HepG2 (cell line): ENCODE results near the gene TMPRSS11F. TPM values are rescaled to one million over a fixed set of nuclear protein-coding genes. Genes with fewer than 3 reads are reported as not detected.

ENCODE experiments used
- ATAC-seq: fragments of 200-7000 bp; cut with Tn5 transposase; 3 replicates; pipeline ENCODE4 v1.9.1; 2020; ENCODE audit warnings: mild to moderate bottlenecking, moderate library complexity
- BruUV-seq: library from RNA; stranded (reverse); fragments of 400-500 nt; replicated peaks from 2 replicates; lab custom pipeline; 2021; lab: Mats Ljungman, UMichigan
- CTCF ChIA-PET: fragments of 300-600 bp; formaldehyde crosslinking; extraction: SDS; loops from one replicate; lab custom pipeline; 2021; ENCODE audit warnings: low total read pairs, inconsistent platforms, low intra/inter-chr PET ratio; lab: Yijun Ruan, JAX
- POLR2A ChIA-PET: fragments of 350-600 bp; sonication (Branson Sonifier 250); formaldehyde crosslinking; loops from one replicate; lab custom pipeline; 2020; ENCODE audit warnings: antibody characterized with exemption, inconsistent platforms; lab: Yijun Ruan, JAX
- DNase-seq: peaks from one replicate; pipeline ENCODE4 v3.0.0-alpha.2; 2015; ENCODE audit warnings: low spot score
- FAIRE-seq: peaks from 3 replicates; lab custom pipeline; 2011; peaks lifted over from hg19 to GRCh38; lab: Jason Lieb, UNC
- H2AFZ ChIP-seq: one replicate; pipeline ENCODE4 v1.6.1; 2011; ENCODE audit warnings: low read length, inconsistent platforms
- H3K27ac ChIP-seq: fragments of 300-600 bp; 3 replicates; pipeline ENCODE4 v1.8.0; 2011; ENCODE audit warnings: mixed run types, mild to moderate bottlenecking, mixed read lengths, low read length, inconsistent platforms; ENCODE audit not compliant: insufficient read depth; ENCODE audit errors: extremely low read length
- H3K27me3 ChIP-seq, 2 experiments: fragments of 200-600 bp in 1 of 2; 2 replicates in 1 of 2; 3 replicates in 1 of 2; pipeline versions ENCODE4 v1.6.0 to v1.8.0; 2011; ENCODE audit warnings: low read length in 2 of 2, mild to moderate bottlenecking in 2 of 2, moderate library complexity in 2 of 2, inconsistent platforms in 1 of 2; ENCODE audit not compliant: insufficient read depth in 2 of 2, control insufficient read depth in 1 of 2
- H3K36me3 ChIP-seq, 2 experiments: fragments of 200-600 bp in 1 of 2; replicated peaks in 1 of 2; 2 replicates in 1 of 2; 3 replicates in 1 of 2; pipeline versions ENCODE4 v1.5.1 to v1.8.0; 2011; ENCODE audit warnings: low read length in 2 of 2, inconsistent platforms in 1 of 2; ENCODE audit not compliant: insufficient read depth in 2 of 2, control insufficient read depth in 1 of 2
- H3K4me1 ChIP-seq: 2 replicates; pipeline ENCODE4 v1.5.1; 2012; ENCODE audit warnings: low read length, inconsistent platforms; ENCODE audit not compliant: insufficient read depth
- H3K4me2 ChIP-seq: 2 replicates; pipeline ENCODE4 v1.6.0; 2011; ENCODE audit warnings: low read depth, low read length, inconsistent platforms
- H3K4me3 ChIP-seq, 3 experiments: fragments of 200-600 bp in 1 of 3; sonication (generic), shearing (Covaris generic) in 1 of 3; replicated peaks in 1 of 3; 2 replicates each; pipeline ENCODE4 v1.5.1; 2011 to 2016; ENCODE audit warnings: low read length in 3 of 3, inconsistent platforms in 2 of 3, low read depth in 2 of 3, mild to moderate bottlenecking in 2 of 3, control low read depth in 1 of 3, mixed read lengths in 1 of 3; ENCODE audit not compliant: insufficient read depth in 1 of 3
- H3K79me2 ChIP-seq: one replicate; pipeline ENCODE4 v1.6.1; 2011; ENCODE audit warnings: low read length, inconsistent platforms; ENCODE audit not compliant: insufficient read depth
- H3K9ac ChIP-seq: 2 replicates; pipeline ENCODE4 v1.6.0; 2011; ENCODE audit warnings: mild to moderate bottlenecking, low read depth, low read length, inconsistent platforms; ENCODE audit not compliant: insufficient read depth
- H3K9me3 ChIP-seq: 2 replicates; pipeline ENCODE4 v1.5.1; 2012; ENCODE audit warnings: mild to moderate bottlenecking, low read length
- H4K20me1 ChIP-seq: 2 replicates; pipeline ENCODE4 v1.6.0; 2011; ENCODE audit warnings: inconsistent platforms, mild to moderate bottlenecking, low read length, moderate library complexity; ENCODE audit not compliant: insufficient read depth
- MAZ ChIP-seq, 2 experiments: sonication (generic) in 1 of 2; formaldehyde crosslinking in 1 of 2; IDR thresholded peaks; 2 replicates each; pipeline versions ENCODE4 v1.5.0 to v1.6.1; 2012 to 2020; ENCODE audit warnings: low read depth in 2 of 2, mild to moderate bottlenecking in 2 of 2, borderline replicate concordance in 1 of 2, improper control_type of control experiment in 1 of 2, low read length in 1 of 2, missing genetic modification reagents in 1 of 2, moderate library complexity in 1 of 2
- REL ChIP-seq: sonication (generic); formaldehyde crosslinking; conservative IDR thresholded peaks from 2 replicates; pipeline ENCODE4 v1.8.0; 2022; ENCODE audit warnings: mild to moderate bottlenecking, missing genetic modification reagents, moderate library complexity
- SAFB2 ChIP-seq: sonication (generic); formaldehyde crosslinking; IDR thresholded peaks from 2 replicates; pipeline ENCODE4 v1.5.1; 2020; ENCODE audit warnings: missing genetic modification reagents, low read depth, mild to moderate bottlenecking, borderline replicate concordance
- U2AF1 ChIP-seq: fragments of 200-400 bp; formaldehyde crosslinking; optimal IDR thresholded peaks from 2 replicates; pipeline ENCODE3; 2017; ENCODE audit warnings: mild to moderate bottlenecking, low read depth, low read length
- ZBTB25 ChIP-seq: IDR thresholded peaks from 2 replicates; pipeline ENCODE4 v1.6.1; 2018; ENCODE audit warnings: missing genetic modification reagents
- ZNF282 ChIP-seq: fragments of 450-650 bp; IDR thresholded peaks from 2 replicates; pipeline ENCODE4 v1.6.1; 2018; ENCODE audit not compliant: partially characterized antibody
- ZNF414 ChIP-seq: sonication (generic); formaldehyde crosslinking; IDR thresholded peaks from 2 replicates; pipeline ENCODE4 v1.5.0; 2020; ENCODE audit warnings: missing genetic modification reagents
- ZNF547 ChIP-seq: sonication (generic); formaldehyde crosslinking; IDR thresholded peaks from 2 replicates; pipeline ENCODE4 v1.5.1; 2020; ENCODE audit warnings: mild to moderate bottlenecking, missing genetic modification reagents
- ZNF790 ChIP-seq: sonication (generic); formaldehyde crosslinking; IDR thresholded peaks from 2 replicates; pipeline ENCODE4 v1.8.0; 2022; ENCODE audit warnings: missing genetic modification reagents, mild to moderate bottlenecking, borderline replicate concordance
- WGBS: methylation state at CpG from one replicate; pipeline ENCODE4 v1.1.6; 2017; ENCODE audit warnings: low lambda C conversion rate; 5-methylcytosine and 5-hydroxymethylcytosine counted together
- in situ Hi-C: cut with HindIII; loops from 2 replicates; pipeline ENCODE4 v1.10.0; 2017; ENCODE audit warnings: low pct_unique_long_range_greater_than_20kb; ENCODE audit not compliant: extremely low pct_ligation_motif_present
- intact Hi-C: fragments of 100-400 bp; cut with micrococcal nuclease; formaldehyde crosslinking; loops from one replicate; pipeline ENCODE4 v1.10.0; 2022; ENCODE audit not compliant: unreplicated experiment
- polyA plus RNA-seq, 8 experiments: library from polyadenylated mRNA; depleted of rRNA in 3 of 8; stranded (reverse) in 7 of 8; unstranded in 1 of 8; fragments of >200 nt; fragmentation: Illumina TruSeq in 4 of 8; extraction: Trizol in 4 of 8; gene quantifications; 2 replicates each; pipeline versions ENCODE4 v1.2.1 to v1.2.3, GENCODE V29; 2011 to 2016; ENCODE audit warnings: low read depth in 4 of 8, missing spikeins in 1 of 8, mixed read lengths in 1 of 8; ENCODE audit not compliant: insufficient read depth in 1 of 8
- total RNA-seq, 5 experiments: library from RNA; depleted of rRNA; stranded (reverse); fragments of >200 nt; fragmentation: Illumina TruSeq; extraction: Trizol; gene quantifications; 2 replicates each; pipeline ENCODE4 v1.2.3, GENCODE V29; 2016; ENCODE audit warnings: low read depth in 1 of 5
- TF ChIP-seq, protein P1 (sequence below): sonication (generic); formaldehyde crosslinking; IDR thresholded peaks from 2 replicates; pipeline ENCODE4 v1.5.0; 2020; ENCODE audit warnings: mild to moderate bottlenecking, low read depth, missing genetic modification reagents, borderline replicate concordance

The TMPRSS11F gene
- total and polyA plus RNA-seq, 2 of the 13 experiments (the other 11 are each of a cell fraction or from before 2014, with no cell fraction given), result not detected

DNA sequence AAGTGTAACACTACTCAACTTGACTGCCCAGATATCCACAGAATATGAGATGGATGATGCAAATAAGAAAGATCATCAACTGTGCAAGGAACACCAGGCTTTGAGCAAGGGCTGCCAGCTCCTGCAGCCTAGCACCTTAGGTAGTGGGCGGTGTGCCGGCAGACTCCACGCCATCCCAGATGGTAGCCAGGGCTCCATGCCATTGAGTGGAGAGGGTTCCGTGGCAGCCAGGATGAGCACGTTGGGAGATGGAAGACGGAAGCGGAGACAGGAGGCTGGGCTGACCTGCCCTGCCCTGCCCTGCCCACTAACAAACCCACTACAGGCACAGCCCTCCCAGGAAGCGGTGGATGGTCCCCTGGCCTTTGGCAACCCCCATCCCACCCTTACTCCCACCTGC is 51.9 kb downstream of the TMPRSS11F start:
- H3K27me3 ChIP-seq, result no peaks in the 10 kb centered on the region
- intact Hi-C loops, result no loop called here
- FAIRE-seq, result no peak

More for the DNA sequence above, 51.9 kb downstream of the TMPRSS11F start:
- BruUV-seq, result no TSS peak
- H3K9me3 ChIP-seq, result no peaks in the 10 kb centered on the region
- TF ChIP-seq U2AF1 (no peak), ZNF414 (CRISPR knock-in tag) (no peak), SAFB2 (no peak), MAZ (IDR thresholded peaks at IDR 0.05; ENCODE audit: borderline replicate concordance, low read depth, low read length) (no peak), MAZ (CRISPR knock-in tag; IDR thresholded peaks at IDR 0.05; ENCODE audit: low read depth) (no peak), ZNF282 (no peak), REL (no peak), ZBTB25 (CRISPR knock-in tag) (no peak), ZNF790 (no peak), ZNF547 (CRISPR knock-in tag) (no peak)
- TF ChIP-seq, protein P1, sequence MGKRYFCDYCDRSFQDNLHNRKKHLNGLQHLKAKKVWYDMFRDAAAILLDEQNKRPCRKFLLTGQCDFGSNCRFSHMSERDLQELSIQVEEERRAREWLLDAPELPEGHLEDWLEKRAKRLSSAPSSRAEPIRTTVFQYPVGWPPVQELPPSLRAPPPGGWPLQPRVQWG, result no peak
- TF ChIP-seq, all 625 proteins: peak for 0
- H3K4me1 ChIP-seq, result no peaks in the 10 kb centered on the region
- CTCF ChIA-PET, result no interaction called here
- no peaks in the 10 kb centered on the region for H3K36me3 ChIP-seq
- H3K4me3 ChIP-seq, result no peak overlapping the region
- no peak overlapping the region for H3K9ac ChIP-seq
- DNase-seq (no peak), ATAC-seq (no peak)
- POLR2A ChIA-PET, result no interaction called here
- no peaks in the 10 kb centered on the region for H3K79me2 ChIP-seq
- WGBS, result 0% methylated on average over 1 of the region's 8 CpGs
- no peak overlapping the region for H3K4me2 ChIP-seq
- in situ Hi-C loops, result no loop called here
- no peak overlapping the region for H2AFZ ChIP-seq
- no peak overlapping the region for H3K27ac ChIP-seq
- no peaks in the 10 kb centered on the region for H4K20me1 ChIP-seq
